ENCODE data around the gene PIGQ.

The PIGQ gene

GRCh38 chr16:591231-591630 is 21.5 kb downstream of the PIGQ start:
- TF ChIP-seq CTCF (IDR thresholded peaks at IDR 0.05; ENCODE audit: control extremely low read depth, extremely low read depth, low read depth, missing control alignments) = no peak
- DNase-seq (ENCODE audit: extremely low spot score) = no peak
- ChIA-PET CTCF (no interaction called here), POLR2A (no interaction called here)

- DNase-seq (ENCODE audit: extremely low spot score) = no peak
- CTCF ChIA-PET = no interaction called here
- no peak for TF ChIP-seq CTCF (IDR thresholded peaks at IDR 0.05; ENCODE audit: control extremely low read depth, extremely low read depth, low read depth, missing control alignments)
- POLR2A ChIA-PET = no interaction called here
Measured at GRCh38 chr16:591892-592517, 22.2 kb downstream of the PIGQ start.

- no peak for TF ChIP-seq CTCF (IDR thresholded peaks at IDR 0.05; ENCODE audit: control extremely low read depth, extremely low read depth, low read depth, missing control alignments)
- POLR2A ChIA-PET = interaction anchor here (0.5 kb wide), 1 partner anchor 16 kb away, joined by 3 read pairs; no protein-coding TSS in a partner anchor
- CTCF ChIA-PET = interaction anchor here (0.7 to 1.5 kb wide), 3 partner anchors 9 to 88 kb away, joined by 3 to 4 read pairs (median 4); partner anchors contain the start of gene STUB1
- no peak for DNase-seq (ENCODE audit: extremely low spot score)
Measured at GRCh38 chr16:592518-593306, 22.9 kb downstream of the PIGQ start.

DNA sequence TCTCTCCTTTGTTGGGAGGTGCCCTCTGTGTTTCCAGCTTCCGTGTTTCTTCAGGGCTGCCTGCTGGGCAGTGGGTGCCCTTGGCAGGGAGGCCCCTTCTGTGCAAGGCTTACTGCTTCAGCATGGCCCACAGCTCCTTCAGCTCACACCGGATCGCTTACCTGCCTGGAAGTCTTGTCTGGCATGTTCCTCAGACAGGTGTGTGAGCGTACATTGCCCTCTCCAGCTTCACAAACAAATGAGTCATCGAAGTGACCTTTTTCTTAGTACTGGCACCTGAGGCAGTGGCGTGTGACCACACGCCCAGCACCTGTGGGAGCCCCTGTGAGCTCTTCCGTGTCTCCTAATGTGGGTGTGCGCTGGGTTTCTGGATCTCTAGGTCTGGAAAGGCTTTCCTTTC is 23.6 kb downstream of the PIGQ start:
- ChIA-PET POLR2A (no interaction called here), CTCF (interaction anchor here (1.2 to 1.5 kb wide), 2 partner anchors 10 to 87 kb away, joined by 4 read pairs; partner anchors contain the start of gene STUB1)
- no peak for DNase-seq (ENCODE audit: extremely low spot score)
- no peak for TF ChIP-seq CTCF (IDR thresholded peaks at IDR 0.05; ENCODE audit: control extremely low read depth, extremely low read depth, low read depth, missing control alignments)

DNA sequence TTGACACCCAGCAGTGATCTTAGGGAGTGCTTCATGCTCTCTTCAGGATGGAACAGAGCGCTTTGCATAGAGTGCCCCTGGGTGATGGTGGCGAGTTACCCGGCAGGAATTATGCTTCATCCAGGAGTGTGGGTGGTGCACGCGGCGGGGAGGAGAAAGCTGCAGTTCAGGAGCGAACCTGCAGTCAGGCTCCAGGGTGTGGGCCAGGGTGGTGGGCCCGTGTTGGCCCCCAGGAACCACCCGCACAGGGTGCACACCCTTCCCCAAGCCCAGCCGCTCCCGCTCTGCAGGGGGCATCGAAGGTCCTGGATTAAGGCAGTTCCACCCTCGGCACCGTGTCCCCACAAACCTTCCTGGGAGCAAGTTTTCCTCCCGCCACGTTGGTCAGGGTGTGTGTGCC is 24.0 kb downstream of the PIGQ start:
- CTCF ChIA-PET = interaction anchor here (1.2 to 1.5 kb wide), 2 partner anchors 10 to 87 kb away, joined by 4 read pairs; partner anchors contain the start of gene STUB1
- TF ChIP-seq CTCF (IDR thresholded peaks at IDR 0.05; ENCODE audit: control extremely low read depth, extremely low read depth, low read depth, missing control alignments) = no peak
- POLR2A ChIA-PET = no interaction called here
- no peak for DNase-seq (ENCODE audit: extremely low spot score)

DNA sequence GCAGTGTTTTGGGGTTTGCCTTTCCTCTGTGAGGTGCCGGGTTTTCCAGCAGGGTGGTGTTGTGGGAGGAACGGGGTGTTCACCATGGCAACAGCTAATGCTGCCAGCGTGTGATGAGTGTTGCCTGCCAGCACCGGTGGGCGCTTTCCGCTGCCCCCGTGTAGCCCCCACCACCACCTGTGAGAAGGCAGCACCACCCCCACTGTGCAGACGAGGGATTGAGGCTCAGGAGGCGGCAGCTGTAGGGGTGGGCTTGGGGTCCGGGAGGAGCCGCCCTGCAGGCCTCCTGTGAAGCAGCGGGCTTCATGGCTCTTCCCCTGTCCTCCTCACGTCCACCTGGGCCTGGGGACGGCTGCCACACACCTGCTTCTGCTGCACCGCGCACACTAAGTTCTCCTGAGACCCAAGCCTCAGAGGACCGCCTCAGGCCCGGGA is 25.3 kb downstream of the PIGQ start:
- no peak for TF ChIP-seq CTCF (IDR thresholded peaks at IDR 0.05; ENCODE audit: control extremely low read depth, extremely low read depth, low read depth, missing control alignments)
- ChIA-PET POLR2A (no interaction called here), CTCF (no interaction called here)
- no peak for DNase-seq (ENCODE audit: extremely low spot score)

Data from GM10248 (cell line).